ENCODE results near the gene EXOC3L4. TPM values are rescaled to one million over a fixed set of nuclear protein-coding genes. Genes with fewer than 3 reads are reported as not detected.
A peak's percentile ranks its signal among the peaks of the same experiment; 100 is the strongest.

The EXOC3L4 gene
- polyA plus RNA-seq, 2 of the 4 experiments (the other 2 are of a cell fraction): 1.5 to 4.3 TPM

DNA sequence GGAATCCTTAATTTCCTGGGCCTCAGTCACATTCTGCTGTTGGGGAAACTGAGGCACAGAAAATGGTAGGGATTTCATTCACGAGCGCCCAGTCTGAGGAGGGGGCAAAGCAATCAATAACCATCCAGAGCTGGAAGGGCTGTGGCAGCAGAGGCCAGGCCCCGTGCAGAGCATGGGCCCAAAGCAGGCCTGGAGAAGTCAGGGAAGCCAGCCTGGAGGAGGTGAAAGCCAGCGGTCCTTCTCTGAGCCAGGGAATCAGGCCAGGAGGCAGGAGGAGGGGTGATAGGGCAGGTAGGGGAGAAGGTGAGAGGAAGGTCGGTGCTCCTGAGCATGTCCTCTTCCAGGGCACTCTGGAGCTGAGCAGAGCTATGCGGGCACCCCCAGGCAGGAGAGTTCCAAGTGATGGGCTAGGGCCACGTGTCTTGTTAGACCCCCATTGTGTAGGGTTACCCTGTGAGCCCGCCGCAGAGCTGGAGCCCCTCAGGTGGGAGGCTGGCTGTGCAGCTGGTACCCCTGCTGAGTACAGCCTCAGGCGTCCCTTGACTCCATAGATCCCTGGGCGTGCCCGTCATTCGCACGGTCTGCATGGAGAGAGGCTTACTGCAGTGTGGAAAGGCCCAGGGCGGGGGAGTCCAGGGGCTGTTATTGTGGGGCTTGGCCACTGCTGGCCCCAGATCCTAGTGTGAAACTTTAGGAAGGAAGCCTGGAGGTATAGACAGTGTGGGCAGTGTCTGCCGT lies 33.5 kb downstream of the EXOC3L4 start:
- POLR2A ChIA-PET: no interaction called here
- peak overlapping the region; percentile 77 to 90 for H3K27ac ChIP-seq
- no peak for TF ChIP-seq EP300 (IDR thresholded peaks at IDR 0.05)
- peak; percentile 96 for TF ChIP-seq ZFP36 (IDR thresholded peaks at IDR 0.05; ENCODE audit: borderline replicate concordance, partially characterized antibody)
- 0 out of 2 replicates have a peak, but pooled peaks have one; percentile 32 for TF ChIP-seq HOXA7 (CRISPR knock-in tag; IDR thresholded peaks at IDR 0.05)
- no peak for TF ChIP-seq KDM1A (IDR thresholded peaks at IDR 0.05; ENCODE audit: low read depth)
- peak overlapping the region; percentile 70 for H3K4me2 ChIP-seq
- peak overlapping the region; percentile 25 for H3K4me3 ChIP-seq
- no peak for FAIRE-seq
- H3K9me3 ChIP-seq: no peaks in the 10 kb centered on the region
- H3K4me1 ChIP-seq: peaks cover 67% of the 10 kb centered on the region
- CTCF ChIA-PET: interaction anchor here (0.7 to 24.1 kb wide), 9 partner anchors 10 to 165 kb away, joined by 3 to 544 read pairs (median 7); no protein-coding TSS in a partner anchor
- 60% methylated on average over 14 of the region's 16 CpGs for WGBS (ENCODE audit: missing lambda C conversion rate)
- ATAC-seq: peak in 1 of 2 experiments; percentile 1; a peak in 3 of 6 replicates
- DNase-seq (ENCODE audit: low read depth in 1 of 2, low spot score in 1 of 2): no peak

DNA sequence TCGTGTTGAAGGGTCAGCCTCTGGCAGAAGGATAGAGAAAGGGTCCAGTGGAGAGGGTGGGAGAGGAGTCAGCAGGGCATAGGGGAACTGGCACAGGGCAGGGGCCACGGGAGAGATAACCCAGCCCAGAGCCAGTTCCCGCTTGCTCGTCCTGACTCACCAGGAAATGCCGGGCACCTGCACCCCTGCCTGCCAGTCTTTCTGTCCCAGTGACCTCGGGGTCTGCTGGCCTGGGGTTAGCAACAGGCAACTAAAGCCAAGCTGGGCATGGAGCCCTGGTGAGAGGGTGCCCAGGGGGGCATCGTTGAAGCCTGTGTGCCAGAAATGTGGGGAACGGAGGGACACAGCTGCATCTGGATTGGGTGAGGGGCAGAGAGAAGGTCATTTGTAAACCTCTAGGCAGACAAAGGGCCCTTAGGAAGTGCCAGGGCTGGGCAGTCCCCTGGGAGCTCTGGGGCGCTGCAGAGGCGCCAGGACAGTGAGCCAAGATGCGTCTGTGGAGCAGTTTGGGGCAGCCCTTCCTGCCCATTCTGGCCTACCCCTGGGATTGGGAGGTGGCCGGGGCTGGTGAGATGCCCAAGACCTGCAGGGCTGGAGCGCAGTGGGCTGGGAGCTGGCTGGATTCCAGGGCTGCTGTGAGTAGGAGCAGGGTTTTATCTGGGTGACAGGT lies 34.2 kb downstream of the EXOC3L4 start:
- ATAC-seq: peak; percentile 16 to 33; a peak in 4 of 6 replicates
- H3K9me3 ChIP-seq: no peaks in the 10 kb centered on the region
- H3K27ac ChIP-seq: peak overlapping the region; percentile 77 to 90
- peak overlapping the region; percentile 25 for H3K4me3 ChIP-seq
- peak overlapping the region; percentile 70 for H3K4me2 ChIP-seq
- no peak for DNase-seq (ENCODE audit: low read depth in 1 of 2, low spot score in 1 of 2)
- POLR2A ChIA-PET: interaction anchor here (1.8 kb wide), 1 partner anchor 205 kb away, joined by 4 read pairs; the partner anchor contains the start of gene EIF5
- 25% methylated on average over 13 of the region's 13 CpGs for WGBS (ENCODE audit: missing lambda C conversion rate)
- TF ChIP-seq RFX5 (IDR thresholded peaks at IDR 0.05) (no peak), FOSB (CRISPR knock-in tag; IDR thresholded peaks at IDR 0.05) (0 out of 2 replicates have a peak, but pooled peaks have one; percentile 7), NPAS2 (CRISPR knock-in tag; IDR thresholded peaks at IDR 0.05; ENCODE audit: borderline replicate concordance) (no peak), MAZ (IDR thresholded peaks at IDR 0.05; ENCODE audit: borderline replicate concordance, low read depth, low read length) (no peak), RNF2 (IDR thresholded peaks at IDR 0.05; ENCODE audit: borderline replicate concordance, low read depth) (no peak), KDM1A (IDR thresholded peaks at IDR 0.05; ENCODE audit: low read depth) (no peak), GATA3 (IDR thresholded peaks at IDR 0.05; ENCODE audit: borderline replicate concordance) (0 out of 2 replicates have a peak, but pooled peaks have one; percentile 7), FOSL2 (IDR thresholded peaks at IDR 0.05) (no peak), FOSL2 (CRISPR knock-in tag; IDR thresholded peaks at IDR 0.05) (no peak; the same call in 1 of the 2 replicates), JUN (IDR thresholded peaks at IDR 0.05) (0 out of 5 replicates have a peak, but pooled peaks of 1 of the 2 experiments have one; percentile 28)
- TF ChIP-seq, protein P1, sequence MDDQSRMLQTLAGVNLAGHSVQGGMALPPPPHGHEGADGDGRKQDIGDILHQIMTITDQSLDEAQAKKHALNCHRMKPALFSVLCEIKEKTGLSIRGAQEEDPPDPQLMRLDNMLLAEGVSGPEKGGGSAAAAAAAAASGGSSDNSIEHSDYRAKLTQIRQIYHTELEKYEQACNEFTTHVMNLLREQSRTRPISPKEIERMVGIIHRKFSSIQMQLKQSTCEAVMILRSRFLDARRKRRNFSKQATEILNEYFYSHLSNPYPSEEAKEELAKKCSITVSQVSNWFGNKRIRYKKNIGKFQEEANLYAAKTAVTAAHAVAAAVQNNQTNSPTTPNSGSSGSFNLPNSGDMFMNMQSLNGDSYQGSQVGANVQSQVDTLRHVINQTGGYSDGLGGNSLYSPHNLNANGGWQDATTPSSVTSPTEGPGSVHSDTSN (IDR thresholded peaks at IDR 0.05): 0 out of 2 replicates have a peak, but pooled peaks have one; percentile 3
- TF ChIP-seq, protein P2, sequence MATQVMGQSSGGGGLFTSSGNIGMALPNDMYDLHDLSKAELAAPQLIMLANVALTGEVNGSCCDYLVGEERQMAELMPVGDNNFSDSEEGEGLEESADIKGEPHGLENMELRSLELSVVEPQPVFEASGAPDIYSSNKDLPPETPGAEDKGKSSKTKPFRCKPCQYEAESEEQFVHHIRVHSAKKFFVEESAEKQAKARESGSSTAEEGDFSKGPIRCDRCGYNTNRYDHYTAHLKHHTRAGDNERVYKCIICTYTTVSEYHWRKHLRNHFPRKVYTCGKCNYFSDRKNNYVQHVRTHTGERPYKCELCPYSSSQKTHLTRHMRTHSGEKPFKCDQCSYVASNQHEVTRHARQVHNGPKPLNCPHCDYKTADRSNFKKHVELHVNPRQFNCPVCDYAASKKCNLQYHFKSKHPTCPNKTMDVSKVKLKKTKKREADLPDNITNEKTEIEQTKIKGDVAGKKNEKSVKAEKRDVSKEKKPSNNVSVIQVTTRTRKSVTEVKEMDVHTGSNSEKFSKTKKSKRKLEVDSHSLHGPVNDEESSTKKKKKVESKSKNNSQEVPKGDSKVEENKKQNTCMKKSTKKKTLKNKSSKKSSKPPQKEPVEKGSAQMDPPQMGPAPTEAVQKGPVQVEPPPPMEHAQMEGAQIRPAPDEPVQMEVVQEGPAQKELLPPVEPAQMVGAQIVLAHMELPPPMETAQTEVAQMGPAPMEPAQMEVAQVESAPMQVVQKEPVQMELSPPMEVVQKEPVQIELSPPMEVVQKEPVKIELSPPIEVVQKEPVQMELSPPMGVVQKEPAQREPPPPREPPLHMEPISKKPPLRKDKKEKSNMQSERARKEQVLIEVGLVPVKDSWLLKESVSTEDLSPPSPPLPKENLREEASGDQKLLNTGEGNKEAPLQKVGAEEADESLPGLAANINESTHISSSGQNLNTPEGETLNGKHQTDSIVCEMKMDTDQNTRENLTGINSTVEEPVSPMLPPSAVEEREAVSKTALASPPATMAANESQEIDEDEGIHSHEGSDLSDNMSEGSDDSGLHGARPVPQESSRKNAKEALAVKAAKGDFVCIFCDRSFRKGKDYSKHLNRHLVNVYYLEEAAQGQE (IDR thresholded peaks at IDR 0.05): no peak
- CTCF ChIA-PET: interaction anchor here (0.7 to 24.1 kb wide), 8 partner anchors 9 to 164 kb away, joined by 3 to 544 read pairs (median 6); no protein-coding TSS in a partner anchor
- H3K4me1 ChIP-seq: peaks cover 67% of the 10 kb centered on the region
- FAIRE-seq: no peak
